ENCODE measurements around the gene ANKRD11. TPM values are rescaled to one million over a fixed set of nuclear protein-coding genes. Genes with fewer than 3 reads are reported as not detected.

Gene ANKRD11
- total RNA-seq, 1 experiment from 2014 or later: 266 TPM

- CTCF ChIA-PET: no interaction called here
- no TSS peak for BruUV-seq (replicated peaks)
- no peaks in the 10 kb centered on the region for H3K27me3 ChIP-seq (ENCODE audit: insufficient read depth, low read length)
- H3K9ac ChIP-seq (ENCODE audit: low read length): no peak overlapping the region
- RAD21 ChIA-PET (ENCODE audit: low non-redundant PET in 1 of 2, low total read pairs in 2 of 2, uncharacterized antibody in 2 of 2, unreplicated experiment in 2 of 2): no interaction called here
- peaks cover 38 to 60% of the 10 kb centered on the region in 2 experiments for H3K4me1 ChIP-seq (ENCODE audit: control insufficient read depth in 1 of 2, insufficient read depth in 2 of 2, low read length in 2 of 2)
- ATAC-seq (no peak), DNase-seq (ENCODE audit: low read depth, low spot score) (no peak)
- no peaks in the 10 kb centered on the region for H3K9me2 ChIP-seq (ENCODE audit: insufficient read depth)
- H3K36me3 ChIP-seq (ENCODE audit: control insufficient read depth in 1 of 2, insufficient read depth in 2 of 2, low read length in 2 of 2): no peaks in the 10 kb centered on the region; a peak in 1 of 4 replicates
- H2AFZ ChIP-seq (ENCODE audit: low read depth, low read length, poor library complexity, severe bottlenecking): no peak overlapping the region
- POLR2A ChIA-PET: no interaction called here
- TF ChIP-seq, protein P1, sequence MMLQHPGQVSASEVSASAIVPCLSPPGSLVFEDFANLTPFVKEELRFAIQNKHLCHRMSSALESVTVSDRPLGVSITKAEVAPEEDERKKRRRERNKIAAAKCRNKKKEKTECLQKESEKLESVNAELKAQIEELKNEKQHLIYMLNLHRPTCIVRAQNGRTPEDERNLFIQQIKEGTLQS (IDR thresholded peaks at IDR 0.05): no peak
- TF ChIP-seq SIN3A (IDR thresholded peaks at IDR 0.05; ENCODE audit: low read depth) (no peak), YY1 (IDR thresholded peaks at IDR 0.05; ENCODE audit: extremely low read depth, insufficient replicate concordance, low read depth, low read length) (no peak), EZH2phosphoT487 (IDR thresholded peaks at IDR 0.05; ENCODE audit: borderline replicate concordance) (no peak), EGR1 (IDR thresholded peaks at IDR 0.05; ENCODE audit: low read depth) (no peak), SP1 (IDR thresholded peaks at IDR 0.05; ENCODE audit: low read depth) (no peak), FOSL1 (IDR thresholded peaks at IDR 0.05; ENCODE audit: low read depth) (no peak), ELF1 (IDR thresholded peaks at IDR 0.05; ENCODE audit: borderline replicate concordance, low read depth) (no peak), REST (IDR thresholded peaks at IDR 0.05; ENCODE audit: low read depth) (no peak), CBX3 (IDR thresholded peaks at IDR 0.05; ENCODE audit: low read depth) (no peak), CEBPB (IDR thresholded peaks at IDR 0.05; ENCODE audit: low read depth) (no peak), JUND (IDR thresholded peaks at IDR 0.05) (no peak), ZFX (IDR thresholded peaks at IDR 0.05) (no peak), EZH2 (IDR thresholded peaks at IDR 0.05) (no peak), POLR2A (IDR thresholded peaks at IDR 0.05; ENCODE audit: borderline replicate concordance, extremely low read depth, insufficient read depth, insufficient read length) (no peak), ZBTB33 (IDR thresholded peaks at IDR 0.05; ENCODE audit: extremely low read depth, insufficient replicate concordance, low read length) (no peak), RAD21 (IDR thresholded peaks at IDR 0.05; ENCODE audit: low read depth) (no peak), SRF (IDR thresholded peaks at IDR 0.05; ENCODE audit: low read depth) (no peak)
- TF ChIP-seq, protein P2, sequence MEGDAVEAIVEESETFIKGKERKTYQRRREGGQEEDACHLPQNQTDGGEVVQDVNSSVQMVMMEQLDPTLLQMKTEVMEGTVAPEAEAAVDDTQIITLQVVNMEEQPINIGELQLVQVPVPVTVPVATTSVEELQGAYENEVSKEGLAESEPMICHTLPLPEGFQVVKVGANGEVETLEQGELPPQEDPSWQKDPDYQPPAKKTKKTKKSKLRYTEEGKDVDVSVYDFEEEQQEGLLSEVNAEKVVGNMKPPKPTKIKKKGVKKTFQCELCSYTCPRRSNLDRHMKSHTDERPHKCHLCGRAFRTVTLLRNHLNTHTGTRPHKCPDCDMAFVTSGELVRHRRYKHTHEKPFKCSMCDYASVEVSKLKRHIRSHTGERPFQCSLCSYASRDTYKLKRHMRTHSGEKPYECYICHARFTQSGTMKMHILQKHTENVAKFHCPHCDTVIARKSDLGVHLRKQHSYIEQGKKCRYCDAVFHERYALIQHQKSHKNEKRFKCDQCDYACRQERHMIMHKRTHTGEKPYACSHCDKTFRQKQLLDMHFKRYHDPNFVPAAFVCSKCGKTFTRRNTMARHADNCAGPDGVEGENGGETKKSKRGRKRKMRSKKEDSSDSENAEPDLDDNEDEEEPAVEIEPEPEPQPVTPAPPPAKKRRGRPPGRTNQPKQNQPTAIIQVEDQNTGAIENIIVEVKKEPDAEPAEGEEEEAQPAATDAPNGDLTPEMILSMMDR (IDR thresholded peaks at IDR 0.05 in 2 of 3, conservative IDR thresholded peaks at IDR 0.05 in 1 of 3; ENCODE audit: borderline replicate concordance in 1 of 3, insufficient read depth in 1 of 3, low read depth in 2 of 3, low read length in 2 of 3): no peak
- TF ChIP-seq, protein P3, sequence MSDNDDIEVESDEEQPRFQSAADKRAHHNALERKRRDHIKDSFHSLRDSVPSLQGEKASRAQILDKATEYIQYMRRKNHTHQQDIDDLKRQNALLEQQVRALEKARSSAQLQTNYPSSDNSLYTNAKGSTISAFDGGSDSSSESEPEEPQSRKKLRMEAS (IDR thresholded peaks at IDR 0.05): no peak
- intact Hi-C loops (cut with micrococcal nuclease): no loop called here
- no peak overlapping the region for H3K4me2 ChIP-seq (ENCODE audit: low read length)
- H3K4me3 ChIP-seq (replicated peaks in 1 of 2; ENCODE audit: low read depth in 1 of 2, low read length in 2 of 2): no peak overlapping the region
- H3K9me3 ChIP-seq (ENCODE audit: control insufficient read depth in 1 of 2, insufficient read depth in 1 of 2, low read depth in 1 of 2, low read length in 2 of 2): no peaks in the 10 kb centered on the region
- H3K79me2 ChIP-seq (ENCODE audit: insufficient read depth, low read length): peaks cover 99% of the 10 kb centered on the region
- peaks cover 58% of the 10 kb centered on the region; the same call in 1 of the 2 replicates for H4K20me1 ChIP-seq (ENCODE audit: insufficient read depth)
- H3K27ac ChIP-seq (ENCODE audit: low read depth, low read length): no peak overlapping the region
Measured at GRCh38 chr16:89365996-89366395, 124.4 kb downstream of the ANKRD11 start.

All from HCT116 (cell line).